Thymus (tissue), 11 donors: Measurements from ENCODE around the gene TMEM63A. TPM values are rescaled to one million over a fixed set of nuclear protein-coding genes. Genes with fewer than 3 reads are reported as not detected.

Experiments used
- DNase-seq, 9 donors: peaks; one replicate each; pipeline ENCODE4 v3.0.0-alpha.2; 2013; ENCODE audit warnings: low spot score in 9 of 9, low read depth in 6 of 9, missing footprints in 1 of 9
- H3K27ac ChIP-seq, 2 donors: one replicate each; pipeline ENCODE4 v1.5.1; 2013; ENCODE audit warnings: control low read depth in 1 of 2, low read depth in 1 of 2, low read length in 1 of 2, mild to moderate bottlenecking in 1 of 2, moderate library complexity in 1 of 2
- H3K27me3 ChIP-seq, 2 donors: one replicate each; pipeline ENCODE4 v1.5.1; 2013; ENCODE audit warnings: low read length in 1 of 2; ENCODE audit not compliant: control insufficient read depth in 2 of 2, insufficient read depth in 1 of 2
- H3K36me3 ChIP-seq, 2 donors: one replicate each; pipeline ENCODE4 v1.5.1; 2013; ENCODE audit warnings: low read length in 1 of 2, mild to moderate bottlenecking in 1 of 2, moderate library complexity in 1 of 2; ENCODE audit not compliant: control insufficient read depth in 2 of 2, insufficient read depth in 2 of 2
- H3K4me1 ChIP-seq, 2 donors: one replicate each; pipeline ENCODE4 v1.5.1; 2013; ENCODE audit warnings: low read length in 2 of 2; ENCODE audit not compliant: control insufficient read depth in 2 of 2, insufficient read depth in 2 of 2
- H3K4me3 ChIP-seq, 2 donors: one replicate each; pipeline ENCODE4 v1.5.1; 2013; ENCODE audit warnings: low read length in 2 of 2, control low read depth in 1 of 2, mild to moderate bottlenecking in 1 of 2
- H3K9me3 ChIP-seq, 2 donors: one replicate each; pipeline ENCODE4 v1.5.1; 2013; ENCODE audit warnings: low read length in 1 of 2, mild to moderate bottlenecking in 1 of 2; ENCODE audit not compliant: control insufficient read depth in 2 of 2, insufficient read depth in 1 of 2
- WGBS: extraction: QIAGEN DNeasy Blood & Tissue Kit; methylation state at CpG from one replicate; pipeline ENCODE4 v1.1.7; 2013; 5-methylcytosine and 5-hydroxymethylcytosine counted together
- polyA plus RNA-seq: library from polyadenylated mRNA; stranded (reverse); fragments of 200-250 nt; gene quantifications from one replicate; pipeline ENCODE4 v1.2.3, GENCODE V29; 2013
- total RNA-seq: library from RNA; stranded (reverse); fragments of 120-200 nt; gene quantifications from one replicate; pipeline ENCODE4 v1.2.4, GENCODE V29; 2013
- donor health status: healthy.

Gene TMEM63A
- total and polyA plus RNA-seq, 2 donors = 19.8 to 38.8 TPM

GRCh38 chr1:225914947-225915346 lies 32.8 kb upstream of the TMEM63A start:
- H3K27me3 ChIP-seq = no peaks in the 10 kb centered on the region
- no peak overlapping the region for H3K4me3 ChIP-seq
- DNase-seq = no peak
- H3K9me3 ChIP-seq = no peaks in the 10 kb centered on the region
- H3K4me1 ChIP-seq = peaks cover 5 to 19% of the 10 kb centered on the region in 2 donors
- no peak overlapping the region for H3K27ac ChIP-seq
- H3K36me3 ChIP-seq = peaks cover 21 to 27% of the 10 kb centered on the region in 2 donors
- 97% methylated on average over 6 of the region's 6 CpGs for WGBS

GRCh38 chr1:225914391-225914790 lies 32.2 kb upstream of the TMEM63A start:
- 97% methylated on average over 6 of the region's 6 CpGs for WGBS

GRCh38 chr1:225911191-225912130 lies 29.3 kb upstream of the TMEM63A start:
- peak; percentile 39 to 86 (median 64) for DNase-seq

More at GRCh38 chr1:225914391-225914790, 32.2 kb upstream of the TMEM63A start:
- Histone ChIP-seq H3K27me3 (no peaks in the 10 kb centered on the region), H3K9me3 (no peaks in the 10 kb centered on the region), H3K4me1 (peaks cover 5 to 25% of the 10 kb centered on the region in 2 donors), H3K27ac (no peak overlapping the region), H3K4me3 (no peak overlapping the region), H3K36me3 (peaks cover 17 to 24% of the 10 kb centered on the region in 2 donors)
- no peak for DNase-seq

GRCh38 chr1:225909477-225909876 lies 27.3 kb upstream of the TMEM63A start:
- H3K27me3 ChIP-seq = no peaks in the 10 kb centered on the region
- H3K9me3 ChIP-seq = no peaks in the 10 kb centered on the region
- H3K36me3 ChIP-seq = peaks cover 0 to 2% of the 10 kb centered on the region in 2 donors
- DNase-seq = no peak
- no peak overlapping the region for H3K27ac ChIP-seq
- WGBS = 98% methylated on average over 1 of the region's 1 CpG
- H3K4me1 ChIP-seq = peaks cover 5 to 25% of the 10 kb centered on the region in 2 donors
- H3K4me3 ChIP-seq = no peak overlapping the region

More at GRCh38 chr1:225911191-225912130, 29.3 kb upstream of the TMEM63A start:
- Histone ChIP-seq H3K9me3 (no peaks in the 10 kb centered on the region), H3K36me3 (peaks cover under 1 to 9% of the 10 kb centered on the region in 2 donors), H3K4me1 (peaks cover 5 to 25% of the 10 kb centered on the region in 2 donors), H3K27me3 (no peaks in the 10 kb centered on the region), H3K27ac (no peak overlapping the region), H3K4me3 (no peak overlapping the region)
- 53% methylated on average over 53 of the region's 53 CpGs for WGBS

- 97% methylated on average over 2 of the region's 2 CpGs for WGBS
- no peaks in the 10 kb centered on the region for H3K9me3 ChIP-seq
- H3K4me1 ChIP-seq = peaks cover 5 to 25% of the 10 kb centered on the region in 2 donors
- DNase-seq = no peak
- H3K36me3 ChIP-seq = no peaks in the 10 kb centered on the region
- no peaks in the 10 kb centered on the region for H3K27me3 ChIP-seq
- no peak overlapping the region for H3K27ac ChIP-seq
- no peak overlapping the region for H3K4me3 ChIP-seq
Measured at GRCh38 chr1:225908773-225909172, 26.6 kb upstream of the TMEM63A start.

- no peak for DNase-seq
- H3K4me1 ChIP-seq = peaks cover 5 to 25% of the 10 kb centered on the region in 2 donors
- 96% methylated on average over 5 of the region's 5 CpGs for WGBS
Measured at GRCh38 chr1:225908013-225908640, 25.9 kb upstream of the TMEM63A start.

GRCh38 chr1:225907341-225907740 lies 25.2 kb upstream of the TMEM63A start:
- H3K9me3 ChIP-seq = no peaks in the 10 kb centered on the region
- H3K27ac ChIP-seq = no peak overlapping the region
- no peaks in the 10 kb centered on the region for H3K27me3 ChIP-seq
- H3K36me3 ChIP-seq = no peaks in the 10 kb centered on the region
- 98% methylated on average over 7 of the region's 7 CpGs for WGBS
- H3K4me1 ChIP-seq = peaks cover 5 to 25% of the 10 kb centered on the region in 2 donors
- H3K4me3 ChIP-seq = no peak overlapping the region
- no peak for DNase-seq

More at GRCh38 chr1:225908013-225908640, 25.9 kb upstream of the TMEM63A start:
- no peaks in the 10 kb centered on the region for H3K9me3 ChIP-seq
- no peak overlapping the region for H3K4me3 ChIP-seq
- H3K27ac ChIP-seq = no peak overlapping the region
- no peaks in the 10 kb centered on the region for H3K27me3 ChIP-seq
- H3K36me3 ChIP-seq = no peaks in the 10 kb centered on the region

GRCh38 chr1:225906467-225906866 lies 24.3 kb upstream of the TMEM63A start:
- peaks cover 4 to 20% of the 10 kb centered on the region in 2 donors for H3K4me1 ChIP-seq
- WGBS = 97% methylated on average over 6 of the region's 6 CpGs
- no peaks in the 10 kb centered on the region for H3K27me3 ChIP-seq
- no peak overlapping the region for H3K27ac ChIP-seq
- no peaks in the 10 kb centered on the region for H3K36me3 ChIP-seq
- H3K9me3 ChIP-seq = no peaks in the 10 kb centered on the region
- no peak overlapping the region for H3K4me3 ChIP-seq
- no peak for DNase-seq

GRCh38 chr1:225903623-225904022 lies 21.4 kb upstream of the TMEM63A start:
- peaks cover 0 to 10% of the 10 kb centered on the region in 2 donors for H3K4me1 ChIP-seq
- no peaks in the 10 kb centered on the region for H3K27me3 ChIP-seq
- H3K4me3 ChIP-seq = no peak overlapping the region
- no peaks in the 10 kb centered on the region for H3K36me3 ChIP-seq
- H3K9me3 ChIP-seq = no peaks in the 10 kb centered on the region
- DNase-seq = no peak
- no peak overlapping the region for H3K27ac ChIP-seq
- 96% methylated on average over 4 of the region's 4 CpGs for WGBS
